KMS-11 (cell line): ENCODE data around the gene GALR2.

Experiments used
- H2AFZ ChIP-seq: fragments of 200-600 bp; sonication (generic); 2 replicates; pipeline ENCODE4 v1.6.1; 2016; ENCODE audit warnings: antibody characterized with exemption, mixed run types, low read depth
- H3K27ac ChIP-seq: fragments of 200-600 bp; sonication (generic); 2 replicates; pipeline ENCODE4 v1.6.1; 2016; ENCODE audit warnings: mild to moderate bottlenecking, mixed run types
- H3K27me3 ChIP-seq: fragments of 200-600 bp; sonication (generic); 2 replicates; pipeline ENCODE4 v1.6.1; 2017; ENCODE audit warnings: mild to moderate bottlenecking, low read depth, mixed run types, moderate library complexity; ENCODE audit not compliant: insufficient read depth
- H3K36me3 ChIP-seq: fragments of 200-600 bp; sonication (generic); 2 replicates; pipeline ENCODE4 v1.6.1; 2017; ENCODE audit warnings: mild to moderate bottlenecking, mixed run types; ENCODE audit not compliant: insufficient read depth
- H3K4me1 ChIP-seq: fragments of 200-600 bp; sonication (generic); 2 replicates; pipeline ENCODE4 v1.6.1; 2016; ENCODE audit warnings: mild to moderate bottlenecking, low read depth, mixed run types; ENCODE audit not compliant: poor library complexity, severe bottlenecking
- H3K4me2 ChIP-seq: fragments of 200-600 bp; sonication (generic); 2 replicates; pipeline ENCODE4 v1.7.0; 2016; ENCODE audit warnings: mild to moderate bottlenecking, mixed run types
- H3K4me3 ChIP-seq: fragments of 200-600 bp; sonication (generic); IDR thresholded peaks from 2 replicates; pipeline ENCODE4 v1.6.1; 2017; ENCODE audit warnings: low read depth, low read length, mixed read lengths; ENCODE audit not compliant: insufficient read depth
- H3K79me2 ChIP-seq: fragments of 200-600 bp; sonication (generic); 2 replicates; pipeline ENCODE4 v1.6.1; 2016; ENCODE audit warnings: low read depth, mixed run types; ENCODE audit not compliant: insufficient read depth
- H3K9ac ChIP-seq: fragments of 200-600 bp; sonication (generic); 2 replicates; pipeline ENCODE4 v1.6.1; 2016; ENCODE audit warnings: mild to moderate bottlenecking, mixed run types
- H4K20me1 ChIP-seq: fragments of 200-600 bp; sonication (generic); 2 replicates; pipeline ENCODE4 v1.6.1; 2016; ENCODE audit warnings: mild to moderate bottlenecking, mixed run types; ENCODE audit not compliant: insufficient read depth
- TF ChIP-seq, protein P1 (sequence below): fragments of 200-600 bp; sonication (generic); conservative IDR thresholded peaks from 2 replicates; pipeline ENCODE4 v1.6.1; 2017; ENCODE audit warnings: low read depth, mild to moderate bottlenecking, antibody characterized with exemption, low read length, moderate library complexity, mixed read lengths

GALR2 gene

DNA sequence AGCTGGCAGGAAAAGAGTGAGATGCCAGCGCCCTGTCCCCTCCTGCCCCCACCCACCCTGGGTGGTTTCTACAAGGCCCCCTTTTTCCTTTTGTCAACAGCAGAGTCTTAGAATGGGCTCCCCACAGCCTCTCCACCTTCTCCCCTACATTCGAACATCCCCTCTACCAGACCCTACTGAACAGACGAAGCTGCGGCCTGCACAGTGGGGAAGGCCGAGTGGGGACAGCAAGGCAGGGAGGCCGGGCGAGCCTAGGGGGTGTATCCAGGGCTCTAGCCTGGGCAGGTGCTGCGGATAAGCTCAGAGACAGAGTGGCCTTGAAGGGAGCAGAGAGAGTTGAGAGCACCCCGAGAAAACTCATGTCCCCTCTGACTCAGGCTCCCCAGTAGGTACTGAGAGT lies 11.8 kb downstream of the GALR2 start:
- Histone ChIP-seq H3K27me3 (no peaks in the 10 kb centered on the region), H3K36me3 (no peaks in the 10 kb centered on the region)

DNA sequence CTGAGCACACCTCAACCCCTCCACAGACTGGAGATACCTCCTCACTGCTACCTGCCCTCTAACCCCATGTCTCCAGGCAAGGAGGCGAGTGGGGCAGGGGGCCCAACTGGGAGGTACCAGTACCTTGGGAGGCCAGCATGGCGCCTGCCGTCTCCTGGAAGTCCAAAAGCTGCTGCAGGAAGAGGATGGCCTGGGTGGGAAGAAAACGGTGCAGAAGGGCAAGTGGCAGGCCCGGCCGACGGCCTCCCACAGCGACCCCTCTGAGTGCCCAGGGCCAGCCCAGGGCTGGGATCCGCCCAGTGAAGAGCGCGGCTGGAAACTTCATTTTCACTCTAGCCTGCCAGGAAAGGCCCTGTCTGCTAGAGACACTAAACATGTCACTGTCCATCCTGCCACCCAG lies 12.9 kb downstream of the GALR2 start:
- Histone ChIP-seq H4K20me1 (no peaks in the 10 kb centered on the region), H2AFZ (no peak overlapping the region), H3K36me3 (no peaks in the 10 kb centered on the region), H3K4me3 (no peak overlapping the region), H3K79me2 (no peaks in the 10 kb centered on the region), H3K9ac (no peak overlapping the region), H3K27ac (no peak overlapping the region), H3K4me2 (no peak overlapping the region), H3K27me3 (no peaks in the 10 kb centered on the region), H3K4me1 (no peaks in the 10 kb centered on the region)
- TF ChIP-seq, protein P1, sequence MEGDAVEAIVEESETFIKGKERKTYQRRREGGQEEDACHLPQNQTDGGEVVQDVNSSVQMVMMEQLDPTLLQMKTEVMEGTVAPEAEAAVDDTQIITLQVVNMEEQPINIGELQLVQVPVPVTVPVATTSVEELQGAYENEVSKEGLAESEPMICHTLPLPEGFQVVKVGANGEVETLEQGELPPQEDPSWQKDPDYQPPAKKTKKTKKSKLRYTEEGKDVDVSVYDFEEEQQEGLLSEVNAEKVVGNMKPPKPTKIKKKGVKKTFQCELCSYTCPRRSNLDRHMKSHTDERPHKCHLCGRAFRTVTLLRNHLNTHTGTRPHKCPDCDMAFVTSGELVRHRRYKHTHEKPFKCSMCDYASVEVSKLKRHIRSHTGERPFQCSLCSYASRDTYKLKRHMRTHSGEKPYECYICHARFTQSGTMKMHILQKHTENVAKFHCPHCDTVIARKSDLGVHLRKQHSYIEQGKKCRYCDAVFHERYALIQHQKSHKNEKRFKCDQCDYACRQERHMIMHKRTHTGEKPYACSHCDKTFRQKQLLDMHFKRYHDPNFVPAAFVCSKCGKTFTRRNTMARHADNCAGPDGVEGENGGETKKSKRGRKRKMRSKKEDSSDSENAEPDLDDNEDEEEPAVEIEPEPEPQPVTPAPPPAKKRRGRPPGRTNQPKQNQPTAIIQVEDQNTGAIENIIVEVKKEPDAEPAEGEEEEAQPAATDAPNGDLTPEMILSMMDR, result no peak

More for the DNA sequence above, 11.8 kb downstream of the GALR2 start:
- TF ChIP-seq, protein P1, result no peak
- no peaks in the 10 kb centered on the region for H4K20me1 ChIP-seq
- no peak overlapping the region for H3K4me3 ChIP-seq
- H3K79me2 ChIP-seq, result no peaks in the 10 kb centered on the region
- no peak overlapping the region for H2AFZ ChIP-seq
- H3K4me2 ChIP-seq, result no peak overlapping the region
- H3K27ac ChIP-seq, result no peak overlapping the region
- H3K9ac ChIP-seq, result no peak overlapping the region
- H3K4me1 ChIP-seq, result no peaks in the 10 kb centered on the region

DNA sequence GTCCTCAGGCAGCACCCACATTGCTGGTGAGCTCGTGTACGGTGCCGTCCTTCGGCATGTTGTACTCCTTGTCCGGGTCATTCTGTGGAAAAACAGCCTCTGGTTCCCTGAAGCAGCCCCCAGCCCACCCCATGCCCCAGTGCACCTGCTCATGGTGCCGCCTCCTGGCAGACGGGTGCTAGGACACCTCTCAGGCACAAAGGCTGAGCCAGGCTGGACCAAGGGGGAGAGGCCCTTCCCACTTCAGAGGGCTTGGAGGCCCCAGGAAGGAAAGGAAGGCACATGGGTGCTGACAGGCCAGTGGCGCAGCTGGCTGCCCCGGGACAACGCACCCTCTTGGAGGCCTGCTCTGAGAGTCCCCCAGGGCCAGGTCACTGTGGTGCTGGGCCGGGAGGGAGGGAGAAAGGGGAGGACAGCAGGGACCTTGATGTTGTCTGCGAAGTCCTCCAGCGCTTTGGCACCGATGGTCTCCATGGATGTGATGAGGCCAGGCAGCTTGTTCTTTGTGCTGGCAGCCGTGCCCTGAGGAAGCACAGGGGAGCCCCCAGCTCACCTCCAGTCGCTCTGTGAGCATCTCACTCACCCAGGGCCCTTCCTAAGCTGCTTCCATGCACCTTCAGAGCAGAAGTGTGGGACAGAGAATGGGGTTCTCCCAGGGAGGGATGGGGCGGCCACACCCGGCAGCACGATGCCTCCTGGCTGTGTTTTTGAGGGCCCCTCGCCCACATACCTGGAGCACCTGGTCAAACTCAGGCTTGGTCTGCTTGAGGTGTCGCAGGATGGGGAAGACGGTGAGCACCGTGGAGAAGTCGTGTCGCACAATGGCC lies 13.7 kb downstream of the GALR2 start:
- TF ChIP-seq, protein P1, result peak; percentile 25; the same call in 1 of the 2 replicates
- H3K4me2 ChIP-seq, result no peak overlapping the region
- no peak overlapping the region for H3K27ac ChIP-seq
- no peaks in the 10 kb centered on the region for H3K4me1 ChIP-seq
- no peaks in the 10 kb centered on the region for H4K20me1 ChIP-seq
- H3K9ac ChIP-seq, result no peak overlapping the region
- no peak overlapping the region for H3K4me3 ChIP-seq
- H3K27me3 ChIP-seq, result no peaks in the 10 kb centered on the region
- no peaks in the 10 kb centered on the region for H3K79me2 ChIP-seq
- no peak overlapping the region for H2AFZ ChIP-seq
- H3K36me3 ChIP-seq, result no peaks in the 10 kb centered on the region

DNA sequence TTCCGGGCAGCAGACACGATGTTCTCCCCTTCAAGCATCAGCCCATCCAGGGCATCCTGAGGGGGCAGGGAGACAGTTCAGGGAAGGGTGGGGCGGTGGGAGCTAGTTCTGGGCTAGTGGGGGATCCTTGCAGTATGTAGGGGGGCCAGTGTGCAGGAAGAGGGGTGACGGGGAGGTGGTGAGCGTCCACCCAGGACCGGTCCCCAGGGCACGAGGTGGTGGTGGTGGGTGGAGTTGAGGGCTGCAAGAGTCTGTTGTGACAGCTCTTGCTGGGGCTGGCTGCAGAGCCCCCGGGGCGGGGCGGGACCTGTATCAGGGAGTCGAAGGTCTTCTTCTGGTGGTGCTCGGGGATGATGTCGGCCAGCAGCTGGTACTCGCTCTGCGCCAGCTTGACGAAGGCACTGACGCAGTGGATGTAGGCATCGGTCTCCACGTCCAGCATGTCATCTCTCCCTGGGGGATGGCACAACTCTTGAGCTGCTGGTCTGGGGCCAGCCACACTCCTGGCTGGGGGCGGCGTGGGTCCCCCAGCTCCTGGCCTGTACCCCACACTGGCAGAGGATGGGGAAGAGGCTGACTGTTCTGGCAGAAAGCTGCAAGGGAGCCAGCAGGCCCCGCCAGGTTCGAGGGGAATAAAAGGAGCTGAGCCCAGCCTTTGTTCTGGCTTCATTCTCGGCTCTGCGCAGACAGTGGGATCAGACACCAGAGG lies 14.4 kb downstream of the GALR2 start:
- Histone ChIP-seq H3K36me3 (no peaks in the 10 kb centered on the region), H3K4me3 (no peak overlapping the region)

More for the DNA sequence above, 14.4 kb downstream of the GALR2 start:
- Histone ChIP-seq H3K9ac (no peak overlapping the region), H3K27ac (no peak overlapping the region), H3K4me2 (no peak overlapping the region), H3K79me2 (no peaks in the 10 kb centered on the region), H2AFZ (no peak overlapping the region), H3K4me1 (no peaks in the 10 kb centered on the region), H3K27me3 (no peaks in the 10 kb centered on the region), H4K20me1 (no peaks in the 10 kb centered on the region)
- TF ChIP-seq, protein P1, result no peak
